Adrenal gland (tissue), 12 donors: ENCODE results near the gene PRKCH. TPM values are rescaled to one million over a fixed set of nuclear protein-coding genes. Genes with fewer than 3 reads are reported as not detected.

Experiments used
- DNase-seq, 7 donors: peaks; one replicate each; pipeline ENCODE4 v3.0.0-alpha.2; 2019 to 2020
- H3K27ac ChIP-seq, 5 donors: fragments of 200-600 bp; sonication (generic) in 4 of 5; 1 replicate in 3 of 5; 2 replicates in 2 of 5; pipeline versions ENCODE4 v1.5.1 to v1.8.0; 2016 to 2020; ENCODE audit warnings: mild to moderate bottlenecking in 1 of 5
- H3K27me3 ChIP-seq: fragments of 200-600 bp; 2 replicates; pipeline ENCODE4 v1.8.0; 2021
- H3K36me3 ChIP-seq, 2 donors: fragments of 200-600 bp; replicated peaks in 1 of 2; 1 replicate in 1 of 2; 2 replicates in 1 of 2; pipeline versions ENCODE4 v1.5.1 to v1.8.0; 2018 to 2022
- H3K4me1 ChIP-seq, 2 donors: fragments of 200-600 bp; replicated peaks in 1 of 2; 1 replicate in 1 of 2; 2 replicates in 1 of 2; pipeline versions ENCODE4 v1.5.1 to v1.8.0; 2018 to 2021
- H3K4me3 ChIP-seq, 4 donors: fragments of 200-600 bp; sonication (generic) in 3 of 4; one replicate each; pipeline ENCODE4 v1.5.1; 2016 to 2018
- H3K9me3 ChIP-seq, 3 donors: fragments of 200-600 bp; sonication (generic) in 1 of 3; replicated peaks in 1 of 3; 1 replicate in 2 of 3; 2 replicates in 1 of 3; pipeline versions ENCODE4 v1.5.1 to v1.8.0; 2016 to 2021
- POLR2A ChIP-seq, 2 donors: fragments of 450-650 bp; IDR thresholded peaks; one replicate each; pipeline ENCODE4 v1.6.1; 2017; ENCODE audit warnings: antibody characterized with exemption in 2 of 2, mild to moderate bottlenecking in 2 of 2, moderate library complexity in 1 of 2
- WGBS, 4 donors: extraction: QIAGEN DNeasy Blood & Tissue Kit in 2 of 4; methylation state at CpG; one replicate each; pipeline versions ENCODE4 v1.1.5 to v1.1.7; 2013 to 2017; 5-methylcytosine and 5-hydroxymethylcytosine counted together
- intact Hi-C, 2 donors: fragments of 100-400 bp; cut with DNase I; formaldehyde crosslinking; loops; one replicate each; pipeline versions ENCODE4 v1.14.1 to v1.15.0; 2022 to 2023
- polyA plus RNA-seq, 3 donors: library from polyadenylated mRNA; stranded (reverse); fragments of 200-250 nt in 2 of 3; fragments of 350-450 nt in 1 of 3; fragmentation: Illumina TruSeq in 1 of 3; extraction: RNeasy Lipid Tissue Mini Kit (QIAGEN cat#74804) in 1 of 3; gene quantifications; one replicate each; pipeline ENCODE4 v1.2.3, GENCODE V29; 2013 to 2014
- total RNA-seq, 9 donors: library from RNA; depleted of rRNA in 4 of 9; stranded (reverse); fragments of >200 nt in 4 of 9; fragments of 120-200 nt in 1 of 9; fragmentation: NEBNext Ultra II Directional in 1 of 9; extraction: Animal tissue kit (Norgen Biotek cat#: 25700) in 1 of 9; gene quantifications; one replicate each; pipeline versions ENCODE4 v1.1.0 to v1.2.4, GENCODE V29; 2013 to 2023
- TF ChIP-seq, protein P1 (sequence below), 6 experiments: fragments of 450-650 bp in 4 of 6; fragments of 200-600 bp in 2 of 6; sonication (generic) in 1 of 6; IDR thresholded peaks; 1 replicate in 5 of 6; 2 replicates in 1 of 6; pipeline versions ENCODE4 v1.5.1 to v1.8.0; 2016 to 2021; ENCODE audit warnings: antibody characterized with exemption in 6 of 6, mild to moderate bottlenecking in 2 of 6, moderate library complexity in 1 of 6
- donor health status: healthy with polysubstance abuse.
- donor health status: Bipolar disorder and iron deficiency.
- donor health status: DM: yes; HTN: yes; CAD: no.
- donor health status: DM: no; HTN: no; CAD: no.
- donor health status: DM: no; HTN: no; CAD: no.
- donor health status: DM: yes; HTN: yes; CAD: no.

Gene PRKCH
- total and polyA plus RNA-seq, 12 donors: 7.8 to 28.1 (median 17.0) TPM

DNA sequence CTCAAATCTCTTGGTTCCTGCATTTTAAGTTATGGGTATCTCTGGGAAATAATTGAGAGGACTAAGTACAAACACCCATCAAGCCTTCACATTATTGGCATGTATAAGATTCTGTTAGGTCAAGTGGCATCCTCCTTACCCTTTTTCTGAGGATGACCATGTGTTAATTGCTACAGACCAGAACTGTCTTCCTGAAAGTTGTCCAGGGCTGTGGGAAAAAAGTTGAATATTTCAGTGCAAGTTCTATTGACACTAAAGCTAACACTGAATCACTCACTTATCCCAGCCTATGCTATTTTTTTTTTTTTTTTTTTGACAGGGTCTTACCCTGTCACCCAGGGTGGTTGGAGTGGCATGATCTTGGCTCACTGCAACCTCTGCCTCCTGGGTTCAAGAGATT, 243.8 kb downstream of the PRKCH start:
- peak overlapping the region; percentile 39 to 97 (median 94) for H3K27ac ChIP-seq
- DNase-seq: no peak

DNA sequence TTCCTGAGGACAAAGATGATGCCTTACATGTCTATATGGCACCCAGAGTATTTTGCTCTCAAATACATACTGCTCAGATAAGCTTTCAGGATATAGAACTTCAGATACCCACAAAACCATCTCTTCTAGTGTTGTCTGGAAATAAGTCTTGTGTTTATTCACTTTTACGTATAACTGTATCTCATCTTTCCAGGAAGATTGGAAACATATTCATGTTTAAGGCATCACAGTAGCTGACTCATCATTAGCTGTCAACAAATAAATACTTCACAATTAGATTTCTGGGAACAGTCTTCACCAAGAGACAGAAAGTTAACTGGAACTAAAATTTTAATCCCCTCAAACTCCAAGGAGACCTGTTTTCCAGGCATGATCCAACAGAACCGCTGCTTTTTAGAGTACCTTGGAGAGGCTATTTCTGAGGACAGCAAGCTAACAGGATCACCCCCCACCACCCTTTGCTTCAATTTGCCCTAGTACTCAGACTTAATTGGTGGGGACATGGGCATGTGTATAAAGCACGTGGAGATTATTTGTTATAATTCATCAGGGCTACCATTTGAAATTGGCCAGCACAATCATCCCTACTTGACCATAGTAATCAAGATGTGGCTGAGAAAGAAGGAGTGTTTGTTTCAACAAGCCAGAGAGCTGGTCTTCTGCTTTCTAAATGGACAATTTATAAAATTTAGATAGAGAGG, 244.6 kb downstream of the PRKCH start:
- no peaks in the 10 kb centered on the region for H3K36me3 ChIP-seq
- no peaks in the 10 kb centered on the region for H3K27me3 ChIP-seq
- no peak overlapping the region for H3K4me3 ChIP-seq
- no peaks in the 10 kb centered on the region for H3K9me3 ChIP-seq
- DNase-seq: no peak
- intact Hi-C loops: no loop called here
- peak overlapping the region in 3 of 5 donors; percentile 65 to 96 (median 94) for H3K27ac ChIP-seq
- WGBS, 4 donors: 75 to 83% (median 77%) methylated on average over 3 of the region's 3 CpGs
- peaks cover 35 to 75% of the 10 kb centered on the region in 2 donors for H3K4me1 ChIP-seq
- TF ChIP-seq POLR2A (IDR thresholded peaks at IDR 0.05): no peak
- TF ChIP-seq, protein P1, sequence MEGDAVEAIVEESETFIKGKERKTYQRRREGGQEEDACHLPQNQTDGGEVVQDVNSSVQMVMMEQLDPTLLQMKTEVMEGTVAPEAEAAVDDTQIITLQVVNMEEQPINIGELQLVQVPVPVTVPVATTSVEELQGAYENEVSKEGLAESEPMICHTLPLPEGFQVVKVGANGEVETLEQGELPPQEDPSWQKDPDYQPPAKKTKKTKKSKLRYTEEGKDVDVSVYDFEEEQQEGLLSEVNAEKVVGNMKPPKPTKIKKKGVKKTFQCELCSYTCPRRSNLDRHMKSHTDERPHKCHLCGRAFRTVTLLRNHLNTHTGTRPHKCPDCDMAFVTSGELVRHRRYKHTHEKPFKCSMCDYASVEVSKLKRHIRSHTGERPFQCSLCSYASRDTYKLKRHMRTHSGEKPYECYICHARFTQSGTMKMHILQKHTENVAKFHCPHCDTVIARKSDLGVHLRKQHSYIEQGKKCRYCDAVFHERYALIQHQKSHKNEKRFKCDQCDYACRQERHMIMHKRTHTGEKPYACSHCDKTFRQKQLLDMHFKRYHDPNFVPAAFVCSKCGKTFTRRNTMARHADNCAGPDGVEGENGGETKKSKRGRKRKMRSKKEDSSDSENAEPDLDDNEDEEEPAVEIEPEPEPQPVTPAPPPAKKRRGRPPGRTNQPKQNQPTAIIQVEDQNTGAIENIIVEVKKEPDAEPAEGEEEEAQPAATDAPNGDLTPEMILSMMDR (IDR thresholded peaks at IDR 0.05): no peak

More for the DNA sequence above, 243.8 kb downstream of the PRKCH start:
- Histone ChIP-seq H3K36me3 (no peaks in the 10 kb centered on the region), H3K27me3 (no peaks in the 10 kb centered on the region), H3K4me1 (peaks cover 39 to 75% of the 10 kb centered on the region in 2 donors), H3K4me3 (no peak overlapping the region), H3K9me3 (no peaks in the 10 kb centered on the region)
- intact Hi-C loops: no loop called here
- no peak for TF ChIP-seq POLR2A (IDR thresholded peaks at IDR 0.05)
- TF ChIP-seq, protein P1 (IDR thresholded peaks at IDR 0.05): no peak

DNA sequence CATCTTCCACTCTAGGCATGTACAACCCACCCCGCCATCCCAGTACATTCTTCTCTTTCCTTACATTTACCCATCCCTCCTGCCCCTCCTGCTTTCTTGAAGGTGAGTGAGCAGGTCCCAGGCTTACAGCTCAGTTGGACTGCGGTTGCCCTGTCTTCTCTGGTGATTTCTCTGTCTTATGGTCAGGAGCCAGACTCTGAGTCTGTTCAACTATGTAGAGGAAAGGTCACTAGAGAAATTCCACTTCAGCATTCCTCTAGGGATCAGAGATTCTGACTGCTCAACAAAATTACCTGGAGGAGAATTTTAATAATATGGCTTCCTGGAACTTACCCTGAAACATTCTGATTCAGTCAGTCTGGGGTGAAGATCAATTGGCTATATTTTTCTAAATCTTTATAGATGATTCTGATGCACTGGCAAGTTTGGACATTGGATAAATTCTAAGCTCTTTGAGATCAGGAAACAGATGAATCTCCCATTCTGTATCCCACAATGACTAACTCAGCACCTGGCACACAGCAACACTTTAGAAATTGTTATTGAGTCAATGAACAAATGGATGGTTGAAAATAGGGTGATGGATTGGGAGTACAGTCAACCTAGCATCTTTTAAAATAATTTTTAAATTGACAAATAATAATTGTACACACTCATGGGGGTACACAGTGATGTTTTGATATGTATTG, 245.3 kb downstream of the PRKCH start:
- no peak overlapping the region for H3K4me3 ChIP-seq
- DNase-seq: peak in 1 of 7 donors; percentile 21
- intact Hi-C loops: no loop called here
- TF ChIP-seq, protein P1 (IDR thresholded peaks at IDR 0.05): no peak
- no peak for TF ChIP-seq POLR2A (IDR thresholded peaks at IDR 0.05)
- H3K36me3 ChIP-seq: no peaks in the 10 kb centered on the region
- 80 to 88% (median 85%) methylated on average over 2 of the region's 2 CpGs for WGBS, 4 donors
- H3K27ac ChIP-seq: peak overlapping the region in 3 of 5 donors; percentile 65 to 96 (median 94)
- no peaks in the 10 kb centered on the region for H3K27me3 ChIP-seq
- peaks cover 28 to 70% of the 10 kb centered on the region in 2 donors for H3K4me1 ChIP-seq
- no peaks in the 10 kb centered on the region for H3K9me3 ChIP-seq

DNA sequence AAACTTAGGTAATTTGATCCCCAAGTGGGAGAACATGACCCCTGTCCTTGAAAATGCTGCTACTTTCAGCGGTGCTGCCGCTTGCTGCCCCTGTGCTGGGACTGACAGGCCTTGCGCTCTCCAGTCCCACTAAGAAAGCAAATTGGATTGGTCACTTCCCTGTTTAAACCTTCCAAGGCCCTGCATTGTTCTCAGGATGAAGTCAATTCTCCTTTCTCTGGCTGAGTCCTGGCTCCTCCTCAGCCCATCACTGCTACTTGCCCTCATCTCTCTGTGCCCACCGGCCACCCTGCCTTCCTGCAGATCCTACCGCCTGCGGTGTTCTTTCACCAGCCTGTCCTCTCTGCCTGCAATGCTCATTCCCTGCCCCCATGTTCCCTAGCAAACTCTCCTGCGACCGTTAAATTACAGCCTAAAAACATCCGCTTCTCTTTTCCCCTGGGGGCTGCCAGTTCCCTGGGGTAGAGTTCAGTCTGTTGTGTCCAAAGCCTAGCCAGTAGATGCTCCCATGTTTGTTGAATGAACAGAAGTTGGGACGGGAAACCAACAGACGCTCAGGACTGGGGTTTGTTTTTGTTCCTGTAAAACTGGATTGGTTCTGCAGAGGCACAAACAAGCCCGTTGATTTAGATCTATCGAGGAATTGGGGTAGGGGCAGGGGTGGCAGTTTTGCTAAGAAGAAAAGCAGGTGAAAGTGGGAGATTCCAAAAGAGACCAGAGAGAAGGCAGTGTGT, 246.6 kb downstream of the PRKCH start:
- Histone ChIP-seq H3K36me3 (no peaks in the 10 kb centered on the region), H3K4me1 (peaks cover 17 to 58% of the 10 kb centered on the region in 2 donors), H3K9me3 (no peaks in the 10 kb centered on the region), H3K27ac (peak overlapping the region in 2 of 5 donors; percentile 59 to 70), H3K27me3 (no peaks in the 10 kb centered on the region), H3K4me3 (no peak overlapping the region)
- TF ChIP-seq, protein P1 (IDR thresholded peaks at IDR 0.05): no peak
- no peak for TF ChIP-seq POLR2A (IDR thresholded peaks at IDR 0.05)
- WGBS, 4 donors: 64 to 69% (median 67%) methylated on average over 13 of the region's 13 CpGs
- DNase-seq: peak in 1 of 7 donors; percentile 50
- intact Hi-C loops: no loop called here
